ENCODE measurements around the gene KCNN3. TPM values are rescaled to one million over a fixed set of nuclear protein-coding genes. Genes with fewer than 3 reads are reported as not detected.
A peak's percentile ranks its signal among the peaks of the same experiment; 100 is the strongest.

Gene KCNN3
- total RNA-seq, 3 donors from 2014 or later (not counting 1 experiment from before 2014, with no cell fraction given), result 0.05 to 0.95 TPM; not detected in 1

- no peak overlapping the region for H3K27ac Mint-ChIP-seq
- H3K4me3 Mint-ChIP-seq, result no peak overlapping the region
- Histone ChIP-seq H3K27ac (ENCODE audit: low read length) (no peak overlapping the region), H3K4me1 (ENCODE audit: control insufficient read depth, insufficient read depth, low read length) (peaks cover 15% of the 10 kb centered on the region), H3K9me3 (ENCODE audit: control insufficient read depth, insufficient read depth, low read length) (no peaks in the 10 kb centered on the region), H3K27me3 (ENCODE audit: control insufficient read depth, insufficient read depth, low read length) (no peaks in the 10 kb centered on the region), H3K36me3 (ENCODE audit: control insufficient read depth, insufficient read depth, low read length) (no peaks in the 10 kb centered on the region), H3K4me3 (ENCODE audit: low read length) (no peak overlapping the region)
- peaks cover 2 to 5% of the 10 kb centered on the region in 2 donors for H3K27me3 Mint-ChIP-seq (ENCODE audit: low read depth in 2 of 2)
- H3K36me3 Mint-ChIP-seq, result no peaks in the 10 kb centered on the region
- ATAC-seq, result peak in 1 of 3 donors; percentile 70
- H3K9me3 Mint-ChIP-seq, result no peaks in the 10 kb centered on the region
- H3K4me1 Mint-ChIP-seq, result peaks cover 14 to 20% of the 10 kb centered on the region in 2 donors
- no peak for TF ChIP-seq CTCF (IDR thresholded peaks at IDR 0.05)
- no peak for DNase-seq
- intact Hi-C loops (cut with micrococcal nuclease), result no loop called here
- WGBS (ENCODE audit: insufficient coverage), result 64% methylated on average over 16 of the region's 16 CpGs
Measured at GRCh38 chr1:154720328-154721297, 149.5 kb downstream of the KCNN3 start.

GRCh38 chr1:154719586-154720327 lies 150.3 kb downstream of the KCNN3 start:
- ATAC-seq (peak in 1 of 3 donors; percentile 32), DNase-seq (no peak)
- peak overlapping the region in 1 of 2 donors; percentile 57 for H3K27ac Mint-ChIP-seq
- no peaks in the 10 kb centered on the region for H3K27me3 ChIP-seq (ENCODE audit: control insufficient read depth, insufficient read depth, low read length)
- no peaks in the 10 kb centered on the region for H3K36me3 ChIP-seq (ENCODE audit: control insufficient read depth, insufficient read depth, low read length)
- no peak overlapping the region for H3K4me3 ChIP-seq (ENCODE audit: low read length)
- peaks cover 18 to 24% of the 10 kb centered on the region in 2 donors for H3K4me1 Mint-ChIP-seq
- H3K27me3 Mint-ChIP-seq (ENCODE audit: low read depth in 2 of 2), result peaks cover 0 to 5% of the 10 kb centered on the region in 2 donors
- WGBS (ENCODE audit: insufficient coverage), result 78% methylated on average over 8 of the region's 8 CpGs
- H3K4me1 ChIP-seq (ENCODE audit: control insufficient read depth, insufficient read depth, low read length), result peaks cover 23% of the 10 kb centered on the region
- H3K27ac ChIP-seq (ENCODE audit: low read length), result no peak overlapping the region
- H3K9me3 ChIP-seq (ENCODE audit: control insufficient read depth, insufficient read depth, low read length), result no peaks in the 10 kb centered on the region
- H3K4me3 Mint-ChIP-seq, result no peak overlapping the region
- no peak for TF ChIP-seq CTCF (IDR thresholded peaks at IDR 0.05)
- no peaks in the 10 kb centered on the region for H3K36me3 Mint-ChIP-seq
- intact Hi-C loops (cut with micrococcal nuclease), result no loop called here
- H3K9me3 Mint-ChIP-seq, result no peaks in the 10 kb centered on the region

GRCh38 chr1:154718566-154718965 lies 151.5 kb downstream of the KCNN3 start:
- peaks cover 0 to 5% of the 10 kb centered on the region in 2 donors for H3K27me3 Mint-ChIP-seq (ENCODE audit: low read depth in 2 of 2)
- H3K27ac ChIP-seq (ENCODE audit: low read length), result no peak overlapping the region

More at GRCh38 chr1:154718566-154718965, 151.5 kb downstream of the KCNN3 start:
- Mint-ChIP-seq H3K36me3 (no peaks in the 10 kb centered on the region), H3K4me3 (no peak overlapping the region), H3K27ac (no peak overlapping the region), H3K9me3 (no peaks in the 10 kb centered on the region), H3K4me1 (peaks cover 18 to 24% of the 10 kb centered on the region in 2 donors)
- ATAC-seq, result no peak
- WGBS (ENCODE audit: insufficient coverage), result 95% methylated on average over 6 of the region's 6 CpGs
- Histone ChIP-seq H3K4me3 (ENCODE audit: low read length) (no peak overlapping the region), H3K9me3 (ENCODE audit: control insufficient read depth, insufficient read depth, low read length) (no peaks in the 10 kb centered on the region), H3K4me1 (ENCODE audit: control insufficient read depth, insufficient read depth, low read length) (peaks cover 28% of the 10 kb centered on the region), H3K27me3 (ENCODE audit: control insufficient read depth, insufficient read depth, low read length) (no peaks in the 10 kb centered on the region), H3K36me3 (ENCODE audit: control insufficient read depth, insufficient read depth, low read length) (no peaks in the 10 kb centered on the region)
- intact Hi-C loops (cut with micrococcal nuclease), result no loop called here
- TF ChIP-seq CTCF (IDR thresholded peaks at IDR 0.05), result no peak
- no peak for DNase-seq
